ENCODE measurements around the gene SMAP2.

SMAP2 gene

DNA sequence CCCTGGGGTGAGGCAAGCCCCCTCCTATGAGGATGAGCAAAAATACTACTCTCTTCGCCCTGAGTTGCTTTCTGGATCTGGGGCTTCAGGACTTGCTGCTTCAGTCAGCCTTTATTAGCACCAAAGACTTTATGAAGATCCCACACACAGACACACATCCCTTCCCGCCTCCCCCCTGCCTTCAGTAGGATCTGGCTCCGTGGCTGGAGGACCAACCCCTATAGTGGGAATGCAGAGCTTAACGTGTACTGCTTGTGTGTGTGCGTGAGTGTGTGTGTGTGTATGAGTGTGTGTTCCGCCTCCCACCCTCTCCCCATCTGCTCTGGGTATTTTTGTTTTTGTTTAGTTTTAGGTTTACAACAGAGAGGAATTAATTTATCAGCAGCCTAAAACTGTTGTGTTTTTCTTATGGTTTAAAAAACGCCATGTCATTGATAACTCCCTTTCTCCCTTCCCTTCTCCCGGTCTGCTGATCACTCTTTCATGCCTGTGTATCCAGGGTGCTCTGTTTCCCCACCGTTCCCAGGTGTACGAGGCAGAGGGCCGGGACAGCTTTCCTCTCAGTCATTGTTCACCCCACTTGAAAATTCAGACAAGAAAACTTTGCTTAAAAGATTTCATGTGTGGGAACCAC is 49.2 kb downstream of the SMAP2 start:
- no peak for DNase-seq

GRCh38 chr1:40423264-40423642 is 49.7 kb downstream of the SMAP2 start:
- DNase-seq, result no peak

GRCh38 chr1:40423951-40424618 is 50.6 kb downstream of the SMAP2 start:
- DNase-seq, result no peak

DNA sequence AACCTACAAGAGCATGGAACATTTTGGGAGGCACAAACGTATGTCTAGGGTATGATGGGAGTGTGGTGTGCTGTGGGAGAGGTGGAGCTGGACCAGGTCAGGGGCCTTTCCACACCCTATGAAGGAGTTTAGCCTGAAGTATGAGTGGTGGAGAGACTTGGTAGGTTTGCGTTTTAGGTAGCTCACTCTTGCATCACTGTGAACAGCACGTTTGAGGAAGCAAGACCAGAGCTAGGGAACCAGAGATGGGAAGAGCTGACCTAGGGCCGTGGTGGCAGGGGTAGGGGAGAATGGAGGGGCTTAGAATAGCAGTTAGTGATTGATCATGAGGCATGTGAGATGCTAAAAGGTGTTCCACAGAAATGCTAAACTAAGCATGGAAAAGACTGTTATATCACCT is 51.7 kb downstream of the SMAP2 start:
- DNase-seq, result no peak

DNA sequence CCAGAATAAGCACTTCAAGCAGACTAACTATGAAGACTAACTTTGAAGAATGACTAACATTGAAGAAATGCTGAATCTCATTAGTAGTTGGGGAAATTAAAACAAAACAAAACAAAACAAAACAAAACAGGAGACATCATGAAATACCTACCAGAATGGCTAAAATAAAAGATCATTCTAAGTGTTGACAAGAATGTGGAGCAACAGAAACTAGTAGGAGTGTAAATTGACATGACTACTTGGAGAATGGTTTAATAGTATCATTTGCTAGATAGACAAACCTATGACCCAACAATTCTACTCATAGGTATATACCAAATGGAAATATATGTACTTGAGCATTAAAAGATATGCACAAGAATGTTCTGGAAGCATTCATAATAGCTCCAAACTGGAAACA is 57.9 kb downstream of the SMAP2 start:
- DNase-seq, result no peak

DNA sequence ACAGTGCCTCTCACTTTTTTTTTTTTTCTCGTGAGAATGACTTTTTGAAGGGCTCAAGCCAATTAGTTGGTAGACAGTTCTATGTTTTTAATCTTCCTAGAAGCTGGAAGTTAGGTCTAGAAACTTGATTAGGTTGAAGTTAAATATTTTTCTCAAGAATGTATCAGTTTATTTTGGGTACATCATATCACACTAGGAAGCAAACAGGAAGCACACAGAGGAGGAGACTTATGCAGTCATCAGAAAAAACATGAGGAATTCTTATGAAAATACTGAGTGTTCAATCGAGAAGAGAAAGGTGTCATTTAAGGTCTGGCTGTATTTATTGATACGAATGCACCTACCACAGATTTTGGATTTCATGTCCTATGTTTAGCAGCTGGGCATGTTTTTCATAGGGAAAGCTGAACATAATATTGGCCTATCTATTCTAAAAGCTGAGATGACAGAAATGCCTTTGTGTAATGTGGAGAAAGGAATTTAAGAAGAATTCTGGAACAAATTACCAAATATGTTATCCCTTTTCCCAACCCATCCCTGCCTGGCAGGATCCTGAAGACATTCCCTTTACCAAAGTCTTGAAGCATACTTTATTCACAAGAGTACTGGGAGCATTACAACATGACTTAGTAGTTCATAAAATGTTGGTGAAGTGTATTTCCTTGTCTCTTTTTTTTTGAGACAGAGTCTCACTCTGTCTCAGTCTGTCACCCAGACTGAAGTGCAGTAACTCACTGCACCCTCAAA is 59.3 kb downstream of the SMAP2 start:
- no peak for DNase-seq

DNA sequence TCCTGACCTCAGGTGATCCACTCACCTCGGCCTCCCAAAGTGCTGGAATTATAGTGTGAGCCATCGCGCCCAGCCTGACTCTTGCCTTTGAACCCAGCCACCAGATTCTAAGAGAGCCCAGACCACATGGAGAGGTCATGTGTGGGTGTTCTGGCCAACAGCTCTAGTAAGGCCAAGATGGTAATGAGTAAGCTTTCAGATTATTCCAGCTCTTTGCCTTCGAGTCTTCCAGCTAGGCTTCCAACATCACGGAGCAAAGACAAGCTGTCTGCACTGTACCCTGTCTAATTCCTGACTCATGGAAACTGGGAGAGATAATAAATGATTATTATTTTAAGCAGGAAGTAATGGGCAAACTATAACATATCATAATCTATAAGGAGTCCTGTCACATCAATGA is 61.9 kb downstream of the SMAP2 start:
- DNase-seq, result no peak

GRCh38 chr1:40435876-40436275 is 62.3 kb downstream of the SMAP2 start:
- no peak for DNase-seq

GRCh38 chr1:40438391-40439015 is 65.0 kb downstream of the SMAP2 start:
- DNase-seq, result no peak

DNA sequence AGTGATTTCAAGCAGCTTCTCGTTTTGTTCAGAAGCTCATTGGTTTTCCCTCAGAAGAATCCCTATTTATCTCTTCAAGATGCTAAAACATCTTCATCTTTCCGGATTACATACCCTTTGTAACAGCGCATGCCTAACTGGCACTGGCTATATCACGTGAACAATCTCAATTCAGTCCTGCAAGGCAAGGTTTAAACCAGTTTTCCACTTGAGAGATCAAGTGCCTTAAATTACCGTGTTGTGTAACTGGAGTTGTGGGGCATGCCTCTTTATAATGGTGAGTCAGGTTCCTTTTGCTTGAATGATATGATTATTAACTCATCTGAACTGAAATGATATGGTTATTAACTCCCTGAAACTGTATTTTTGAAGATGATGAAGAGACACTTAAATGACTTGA is 65.7 kb downstream of the SMAP2 start:
- DNase-seq, result no peak

DNA sequence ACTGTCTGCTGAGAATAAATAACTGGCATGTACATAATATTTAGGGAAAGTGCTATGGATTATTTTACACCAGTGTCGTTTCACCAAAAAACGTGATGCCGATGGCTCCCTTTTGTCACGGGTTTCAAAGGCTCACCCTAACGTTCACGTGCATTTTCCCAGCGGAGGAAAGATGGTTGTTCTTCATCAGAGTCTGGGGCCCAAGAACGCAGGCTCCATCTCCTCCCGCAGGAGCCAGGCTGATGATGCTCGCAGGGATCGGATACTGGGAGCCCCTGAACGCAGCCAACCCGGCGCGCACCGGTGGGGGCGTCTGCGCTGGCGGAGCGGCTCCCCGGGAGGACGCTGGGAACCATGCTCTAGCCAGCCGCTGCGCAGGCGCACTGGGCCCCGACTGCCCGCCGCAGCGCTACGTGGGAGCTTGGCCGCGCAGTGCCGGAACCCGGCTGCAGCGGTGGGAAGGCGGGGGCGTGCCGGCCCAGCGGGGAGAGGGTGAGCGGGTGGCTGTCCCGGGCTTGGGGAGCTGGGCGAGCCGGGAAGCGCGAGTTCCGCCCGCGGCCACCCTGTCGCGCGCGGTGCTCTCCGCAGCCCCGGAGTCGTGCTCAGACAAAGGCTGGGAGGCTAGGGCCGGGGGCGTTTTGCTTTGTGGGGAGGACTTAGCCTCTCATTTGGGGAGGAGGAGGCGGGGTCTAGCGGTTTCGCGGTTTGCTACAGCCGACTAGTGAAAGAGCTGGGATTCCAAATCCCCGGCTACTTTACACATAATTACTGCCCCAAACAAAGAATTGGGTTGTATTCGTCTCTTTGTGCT is 76.4 kb downstream of the SMAP2 start, which contains the start of gene ZFP69B:
Gene ZFP69B (plus strand): TSS at position 793 of the 811 bp plus-strand sequence. CDS start 486 bp downstream, outside the sequence.
- DNase-seq, result peak; percentile 39

GRCh38 chr1:40450495-40451237 is 77.1 kb downstream of the SMAP2 start:
- no peak for DNase-seq

DNA sequence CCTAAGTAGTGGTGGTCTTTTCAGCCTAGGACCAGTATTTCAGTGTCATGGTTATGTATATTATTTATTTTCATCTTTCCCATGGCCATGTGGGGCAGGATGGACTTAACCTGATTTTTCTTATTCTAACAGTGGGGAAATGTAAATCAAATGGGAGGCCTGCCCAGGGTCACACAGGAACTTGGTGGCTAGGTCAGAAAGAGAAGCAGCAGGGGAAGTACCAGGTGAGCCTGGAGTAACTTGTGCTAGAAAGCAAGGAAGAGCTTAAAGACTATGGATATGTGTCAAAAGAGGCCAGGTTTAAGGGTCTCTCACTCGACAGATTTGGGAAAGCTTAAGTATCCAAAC is 77.7 kb downstream of the SMAP2 start:
- DNase-seq, result no peak

DNA sequence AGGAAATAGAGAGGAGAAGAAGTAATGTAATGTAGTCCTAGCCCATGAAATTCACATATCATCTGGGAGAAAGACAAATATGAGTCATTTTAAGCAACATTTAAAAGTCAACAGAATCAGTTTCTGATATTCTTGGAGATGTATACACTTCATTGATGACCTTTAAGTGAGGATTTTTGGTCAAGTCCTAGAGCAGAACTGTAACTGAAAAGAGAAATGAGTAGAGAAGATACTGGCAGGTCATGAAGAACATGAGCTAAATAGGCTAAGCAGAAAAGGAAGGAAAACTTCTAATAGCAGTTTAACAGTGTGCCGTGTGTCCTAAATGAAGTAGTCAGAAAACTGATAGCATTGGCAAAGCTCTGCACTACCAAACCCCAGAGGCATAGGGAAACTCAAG is 81.3 kb downstream of the SMAP2 start:
- no peak for DNase-seq

- DNase-seq, result no peak
Observed at GRCh38 chr1:40462956-40463590, 89.5 kb downstream of the SMAP2 start.

GRCh38 chr1:40469327-40469726 is 95.8 kb downstream of the SMAP2 start:
- no peak for DNase-seq
